HG03442 (cell line): ENCODE measurements around the gene CDH10.

Experiments used
- ATAC-seq: cut with Tn5 transposase; IDR thresholded peaks from one replicate; pipeline ENCODE4 v1.9.1; 2021; ENCODE audit warnings: mild to moderate bottlenecking, moderate library complexity; ENCODE audit not compliant: unreplicated experiment

Gene CDH10

GRCh38 chr5:24644761-24645160 is at the start of gene CDH10:
Gene CDH10, minus strand, starts transcription at chr5:24644978. Its CDS starts 51,488 bp downstream, at chr5:24593490.
- no peak for ATAC-seq

GRCh38 chr5:24693609-24694008 is 48.8 kb upstream of the CDH10 start:
- no peak for ATAC-seq

- ATAC-seq: no peak
Observed at GRCh38 chr5:24691074-24691473, 46.3 kb upstream of the CDH10 start.

- no peak for ATAC-seq
Observed at GRCh38 chr5:24681106-24681505, 36.3 kb upstream of the CDH10 start.

GRCh38 chr5:24668050-24668449 is 23.3 kb upstream of the CDH10 start:
- ATAC-seq: no peak

- ATAC-seq: no peak
Observed at GRCh38 chr5:24649531-24649930, 4.8 kb upstream of the CDH10 start.

GRCh38 chr5:24646915-24647314 is 2.1 kb upstream of the CDH10 start:
- no peak for ATAC-seq

GRCh38 chr5:24645483-24645882 is 705 bp upstream of the CDH10 start:
- no peak for ATAC-seq

GRCh38 chr5:24643880-24644279 is 898 bp downstream of the CDH10 start:
- no peak for ATAC-seq

- no peak for ATAC-seq
Observed at GRCh38 chr5:24643156-24643555, 1.6 kb downstream of the CDH10 start.

GRCh38 chr5:24642022-24642421 is 2.8 kb downstream of the CDH10 start:
- no peak for ATAC-seq

GRCh38 chr5:24635209-24635608 is 9.6 kb downstream of the CDH10 start:
- no peak for ATAC-seq

- ATAC-seq: no peak
Observed at GRCh38 chr5:24633715-24634325, 11.0 kb downstream of the CDH10 start.

- no peak for ATAC-seq
Observed at GRCh38 chr5:24632353-24632752, 12.4 kb downstream of the CDH10 start.

GRCh38 chr5:24630918-24631317 is 13.9 kb downstream of the CDH10 start:
- no peak for ATAC-seq

GRCh38 chr5:24629798-24630197 is 15.0 kb downstream of the CDH10 start:
- ATAC-seq: no peak

GRCh38 chr5:24624872-24625271 is 19.9 kb downstream of the CDH10 start:
- ATAC-seq: no peak

- ATAC-seq: no peak
Observed at GRCh38 chr5:24623624-24624023, 21.2 kb downstream of the CDH10 start.

- no peak for ATAC-seq
Observed at GRCh38 chr5:24623031-24623430, 21.7 kb downstream of the CDH10 start.

GRCh38 chr5:24621792-24622191 is 23.0 kb downstream of the CDH10 start:
- ATAC-seq: no peak

- ATAC-seq: no peak
Observed at GRCh38 chr5:24616566-24616965, 28.2 kb downstream of the CDH10 start.

GRCh38 chr5:24615159-24615558 is 29.6 kb downstream of the CDH10 start:
- no peak for ATAC-seq

- no peak for ATAC-seq
Observed at GRCh38 chr5:24609706-24610105, 35.1 kb downstream of the CDH10 start.
